ENCODE data around the gene MED26. TPM values are rescaled to one million over a fixed set of nuclear protein-coding genes. Genes with fewer than 3 reads are reported as not detected.

MED26 gene
- total and polyA plus RNA-seq, 2 of the 8 experiments (the other 6 are each of a cell fraction or from before 2014, with no cell fraction given) = 5.3 to 10.7 TPM

DNA sequence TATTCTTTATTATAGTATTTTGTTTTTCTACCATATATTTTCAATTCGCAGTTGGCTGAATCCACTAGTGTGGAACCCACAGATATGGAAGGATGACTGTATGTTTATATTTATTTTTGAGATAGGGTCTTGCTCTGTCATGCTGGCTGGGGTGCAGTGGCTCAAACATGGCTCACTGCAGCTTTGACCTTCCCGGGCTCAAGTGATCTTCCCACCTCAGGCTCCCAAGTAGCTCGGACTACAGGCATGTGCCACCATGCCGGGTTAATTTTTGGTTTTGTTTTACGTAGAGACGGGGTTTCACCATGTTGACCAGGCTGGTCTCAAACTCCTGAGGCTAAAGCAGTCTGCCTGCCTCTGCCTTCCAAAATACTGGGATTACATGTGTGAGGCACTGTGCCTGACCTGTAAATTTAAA lies 65.4 kb downstream of the MED26 start:
- no peak for FAIRE-seq
- H4K20me1 ChIP-seq (replicated peaks in 1 of 2; ENCODE audit: control insufficient read depth in 1 of 2, insufficient read depth in 2 of 2, low read length in 2 of 2) = peaks cover 0 to 4% of the 10 kb centered on the region in 2 experiments
- H3K27me3 ChIP-seq (replicated peaks in 1 of 4; ENCODE audit: control insufficient read depth in 3 of 4, extremely low read depth in 1 of 4, insufficient read depth in 3 of 4, low read length in 3 of 4) = no peaks in the 10 kb centered on the region; a peak in 1 of 7 replicates
- no peak overlapping the region for H4K5ac ChIP-seq (ENCODE audit: insufficient read length, low read depth, low read length)
- WGBS, 2 experiments (ENCODE audit: extremely low coverage in 1 of 2, insufficient coverage in 1 of 2, insufficient read length in 1 of 2, insufficient replicate concordance in 2 of 2, low coverage in 1 of 2, low lambda C conversion rate in 2 of 2, missing lambda C conversion rate in 1 of 2) = 91% methylated on average over 6 of the region's 6 CpGs; no CpG with 5 or more reads in 1 of the 2 experiments
- H2BK20ac ChIP-seq (ENCODE audit: low read length) = no peak overlapping the region
- no peaks in the 10 kb centered on the region for H3K9me3 ChIP-seq (ENCODE audit: insufficient read depth in 2 of 2, low read depth in 1 of 2, low read length in 1 of 2)
- no peak overlapping the region for H3K4me3 ChIP-seq (ENCODE audit: extremely low read depth in 1 of 4, insufficient read depth in 2 of 4, low read depth in 3 of 4, low read length in 4 of 4)
- H3K36me3 ChIP-seq (ENCODE audit: control insufficient read depth in 2 of 4, insufficient read depth in 4 of 4, low read length in 3 of 4) = peaks cover 11 to 53% (median 19%) of the 10 kb centered on the region in 4 experiments
- H3K18ac ChIP-seq (ENCODE audit: extremely low read depth, low read length) = no peak overlapping the region
- ChIA-PET POLR2A (ENCODE audit: partially characterized antibody) (interaction anchor here (0.6 kb wide), 1 partner anchor 566 kb away, joined by 3 read pairs; no protein-coding TSS in a partner anchor), CTCF (ENCODE audit: partially characterized antibody) (interaction anchor here (0.7 kb wide), 1 partner anchor 49 kb away, joined by 4 read pairs; no protein-coding TSS in a partner anchor)
- H4K8ac ChIP-seq (ENCODE audit: extremely low read depth, insufficient read depth, low read length) = no peak overlapping the region
- H4K91ac ChIP-seq (replicated peaks; ENCODE audit: insufficient read length, low read length) = no peak overlapping the region
- no peak overlapping the region for H2BK120ac ChIP-seq (replicated peaks; ENCODE audit: low read depth, low read length)
- no peak overlapping the region for H3K4me2 ChIP-seq (ENCODE audit: insufficient read depth in 1 of 2, low read depth in 2 of 2, low read length in 2 of 2)
- no peak overlapping the region for H2BK5ac ChIP-seq (ENCODE audit: low read depth, low read length)
- no peak overlapping the region for H2BK12ac ChIP-seq (ENCODE audit: low read depth, low read length)
- H3K4me1 ChIP-seq (replicated peaks in 1 of 4; ENCODE audit: control insufficient read depth in 3 of 4, insufficient read depth in 4 of 4, low read length in 3 of 4) = no peaks in the 10 kb centered on the region
- H3K23me2 ChIP-seq (ENCODE audit: low read depth, low read length) = no peaks in the 10 kb centered on the region
- H3K79me1 ChIP-seq (ENCODE audit: low read depth, low read length) = no peaks in the 10 kb centered on the region; the same call in 1 of the 2 replicates
- no peaks in the 10 kb centered on the region for H3K79me2 ChIP-seq (ENCODE audit: control insufficient read depth in 1 of 2, insufficient read depth in 2 of 2, low read length in 2 of 2)
- H3K14ac ChIP-seq (ENCODE audit: insufficient read length) = no peak overlapping the region
- no peak overlapping the region for H2BK15ac ChIP-seq (ENCODE audit: low read length)
- H2AFZ ChIP-seq (ENCODE audit: low read length) = no peak overlapping the region
- no peak overlapping the region for H3K9ac ChIP-seq (replicated peaks in 1 of 4; ENCODE audit: extremely low read depth in 1 of 4, low read depth in 3 of 4, low read length in 3 of 4)
- no peak for DNase-seq (ENCODE audit: low read depth in 1 of 2, low spot score in 2 of 2)
- H3K4ac ChIP-seq (replicated peaks; ENCODE audit: insufficient read length, low read depth, low read length) = no peak overlapping the region
- H3K56ac ChIP-seq (replicated peaks; ENCODE audit: insufficient read length, low read depth, low read length) = no peak overlapping the region
- H2AK5ac ChIP-seq (ENCODE audit: low read depth, low read length) = no peak overlapping the region
- no peak overlapping the region for H3K27ac ChIP-seq (ENCODE audit: low read depth, low read length)
- no peak overlapping the region for H3K23ac ChIP-seq (ENCODE audit: insufficient read length)
- TF ChIP-seq EZH2 (IDR thresholded peaks at IDR 0.05; ENCODE audit: low read depth, low read length, severe bottlenecking) (no peak), RAD21 (IDR thresholded peaks at IDR 0.05 in 1 of 2, conservative IDR thresholded peaks at IDR 0.05 in 1 of 2; ENCODE audit: low read depth in 2 of 2, low read length in 2 of 2) (no peak), CREB1 (IDR thresholded peaks at IDR 0.05) (no peak), BCL11A (IDR thresholded peaks at IDR 0.05; ENCODE audit: low read depth in 2 of 2, low read length in 2 of 2) (no peak), TCF12 (IDR thresholded peaks at IDR 0.05; ENCODE audit: low read depth, low read length) (no peak), SIX5 (IDR thresholded peaks at IDR 0.05; ENCODE audit: low read depth, low read length) (no peak), HDAC6 (IDR thresholded peaks at IDR 0.05; ENCODE audit: low read depth, low read length) (no peak), KDM1A (IDR thresholded peaks at IDR 0.05; ENCODE audit: borderline replicate concordance, low read length) (no peak), SIRT6 (IDR thresholded peaks at IDR 0.05; ENCODE audit: low read length) (no peak), BRCA1 (IDR thresholded peaks at IDR 0.05; ENCODE audit: low read depth, low read length) (no peak)
- TF ChIP-seq, protein P1, sequence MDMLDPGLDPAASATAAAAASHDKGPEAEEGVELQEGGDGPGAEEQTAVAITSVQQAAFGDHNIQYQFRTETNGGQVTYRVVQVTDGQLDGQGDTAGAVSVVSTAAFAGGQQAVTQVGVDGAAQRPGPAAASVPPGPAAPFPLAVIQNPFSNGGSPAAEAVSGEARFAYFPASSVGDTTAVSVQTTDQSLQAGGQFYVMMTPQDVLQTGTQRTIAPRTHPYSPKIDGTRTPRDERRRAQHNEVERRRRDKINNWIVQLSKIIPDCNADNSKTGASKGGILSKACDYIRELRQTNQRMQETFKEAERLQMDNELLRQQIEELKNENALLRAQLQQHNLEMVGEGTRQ (IDR thresholded peaks at IDR 0.05; ENCODE audit: low read length) = no peak
- TF ChIP-seq, protein P2, sequence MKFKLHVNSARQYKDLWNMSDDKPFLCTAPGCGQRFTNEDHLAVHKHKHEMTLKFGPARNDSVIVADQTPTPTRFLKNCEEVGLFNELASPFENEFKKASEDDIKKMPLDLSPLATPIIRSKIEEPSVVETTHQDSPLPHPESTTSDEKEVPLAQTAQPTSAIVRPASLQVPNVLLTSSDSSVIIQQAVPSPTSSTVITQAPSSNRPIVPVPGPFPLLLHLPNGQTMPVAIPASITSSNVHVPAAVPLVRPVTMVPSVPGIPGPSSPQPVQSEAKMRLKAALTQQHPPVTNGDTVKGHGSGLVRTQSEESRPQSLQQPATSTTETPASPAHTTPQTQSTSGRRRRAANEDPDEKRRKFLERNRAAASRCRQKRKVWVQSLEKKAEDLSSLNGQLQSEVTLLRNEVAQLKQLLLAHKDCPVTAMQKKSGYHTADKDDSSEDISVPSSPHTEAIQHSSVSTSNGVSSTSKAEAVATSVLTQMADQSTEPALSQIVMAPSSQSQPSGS (IDR thresholded peaks at IDR 0.05; ENCODE audit: low read length) = no peak

Measured in H1 (cell line).